Testis (tissue), 3 donors: ENCODE results near the gene MCCC2. TPM values are rescaled to one million over a fixed set of nuclear protein-coding genes. Genes with fewer than 3 reads are reported as not detected.

Experiments
- DNase-seq: peaks from one replicate; pipeline ENCODE4 v3.0.0-alpha.2; 2019
- H3K27ac ChIP-seq, 2 donors: fragments of 200-600 bp; sonication (generic); one replicate each; pipeline ENCODE4 v1.5.1; 2019
- H3K27me3 ChIP-seq: fragments of 200-600 bp; sonication (generic); one replicate; pipeline ENCODE4 v1.5.1; 2019
- H3K36me3 ChIP-seq: fragments of 200-600 bp; sonication (generic); one replicate; pipeline ENCODE4 v1.5.1; 2017; ENCODE audit warnings: low read depth; ENCODE audit errors: missing control alignments
- H3K4me1 ChIP-seq: fragments of 200-600 bp; sonication (generic); one replicate; pipeline ENCODE4 v1.5.1; 2019
- H3K4me3 ChIP-seq, 2 donors: fragments of 200-600 bp; sonication (generic); one replicate each; pipeline ENCODE4 v1.5.1; 2017 to 2019
- H3K9me3 ChIP-seq: fragments of 200-600 bp; sonication (generic); one replicate; pipeline ENCODE4 v1.5.1; 2017
- POLR2A ChIP-seq: fragments of 450-650 bp; IDR thresholded peaks from one replicate; pipeline ENCODE4 v1.6.1; 2017; ENCODE audit warnings: antibody characterized with exemption, mild to moderate bottlenecking, moderate library complexity
- WGBS, 2 donors: methylation state at CpG; one replicate each; pipeline ENCODE4 v1.1.5; 2018; 5-methylcytosine and 5-hydroxymethylcytosine counted together
- intact Hi-C: fragments of 100-400 bp; cut with DNase I; formaldehyde crosslinking; loops from one replicate; pipeline ENCODE4 v1.15.1; 2023; ENCODE audit warnings: low total_unique reads
- polyA plus RNA-seq: library from polyadenylated mRNA; stranded (reverse); fragments of 350-450 nt; fragmentation: Illumina TruSeq; extraction: RNeasy Lipid Tissue Mini Kit (QIAGEN cat#74804); gene quantifications from one replicate; pipeline ENCODE4 v1.2.3, GENCODE V29; 2014; ENCODE audit warnings: low read depth, low replicate concordance; ENCODE audit not compliant: insufficient read depth
- total RNA-seq, 2 donors: library from RNA; depleted of rRNA; stranded (reverse); fragments of >200 nt; gene quantifications; one replicate each; pipeline ENCODE4 v1.2.3, GENCODE V29; 2016
- TF ChIP-seq, protein P1 (sequence below), 3 experiments: fragments of 450-650 bp in 2 of 3; fragments of 200-600 bp in 1 of 3; sonication (generic) in 1 of 3; IDR thresholded peaks; one replicate each; pipeline ENCODE4 v1.5.1; 2016 to 2019; ENCODE audit warnings: antibody characterized with exemption in 3 of 3, mild to moderate bottlenecking in 2 of 3, moderate library complexity in 1 of 3

The MCCC2 gene
- total and polyA plus RNA-seq, 3 donors from 2014 or later, result 24.7 to 30.0 (median 29.0) TPM

DNA sequence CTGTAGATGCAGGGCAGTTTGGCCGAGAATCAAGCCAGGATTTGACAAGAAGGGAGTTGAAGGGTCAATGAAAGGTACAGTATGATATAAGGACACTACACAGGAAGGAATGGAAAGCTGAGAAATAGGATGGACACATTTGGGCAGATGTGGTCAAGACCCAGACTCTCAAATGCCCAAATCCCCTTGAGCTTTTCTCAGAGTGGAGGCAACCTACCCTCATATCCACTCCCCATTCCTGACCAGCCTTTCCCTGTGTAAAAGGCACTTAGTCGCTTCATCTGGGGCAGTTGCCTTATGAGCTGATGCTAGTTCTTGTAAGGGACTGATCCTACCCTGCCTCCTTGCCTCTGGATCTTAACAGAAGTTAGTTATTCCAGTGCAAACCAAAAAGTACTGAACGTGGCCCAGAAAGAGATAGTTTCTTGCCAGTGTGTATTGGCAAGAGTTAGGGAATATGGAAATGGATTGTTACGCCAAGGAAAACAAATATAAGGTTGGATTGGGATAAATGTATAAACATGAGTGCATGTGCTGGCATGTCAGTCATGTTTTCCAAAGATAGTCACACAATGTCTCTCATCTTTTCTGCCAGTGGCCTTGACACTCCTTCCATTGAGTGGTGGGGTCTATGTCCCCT lies 4.1 kb upstream of the MCCC2 start:
- H3K27ac ChIP-seq, result no peak overlapping the region
- WGBS, 2 donors, result 53 to 64% methylated on average over 4 of the region's 4 CpGs
- intact Hi-C loops, result no loop called here

DNA sequence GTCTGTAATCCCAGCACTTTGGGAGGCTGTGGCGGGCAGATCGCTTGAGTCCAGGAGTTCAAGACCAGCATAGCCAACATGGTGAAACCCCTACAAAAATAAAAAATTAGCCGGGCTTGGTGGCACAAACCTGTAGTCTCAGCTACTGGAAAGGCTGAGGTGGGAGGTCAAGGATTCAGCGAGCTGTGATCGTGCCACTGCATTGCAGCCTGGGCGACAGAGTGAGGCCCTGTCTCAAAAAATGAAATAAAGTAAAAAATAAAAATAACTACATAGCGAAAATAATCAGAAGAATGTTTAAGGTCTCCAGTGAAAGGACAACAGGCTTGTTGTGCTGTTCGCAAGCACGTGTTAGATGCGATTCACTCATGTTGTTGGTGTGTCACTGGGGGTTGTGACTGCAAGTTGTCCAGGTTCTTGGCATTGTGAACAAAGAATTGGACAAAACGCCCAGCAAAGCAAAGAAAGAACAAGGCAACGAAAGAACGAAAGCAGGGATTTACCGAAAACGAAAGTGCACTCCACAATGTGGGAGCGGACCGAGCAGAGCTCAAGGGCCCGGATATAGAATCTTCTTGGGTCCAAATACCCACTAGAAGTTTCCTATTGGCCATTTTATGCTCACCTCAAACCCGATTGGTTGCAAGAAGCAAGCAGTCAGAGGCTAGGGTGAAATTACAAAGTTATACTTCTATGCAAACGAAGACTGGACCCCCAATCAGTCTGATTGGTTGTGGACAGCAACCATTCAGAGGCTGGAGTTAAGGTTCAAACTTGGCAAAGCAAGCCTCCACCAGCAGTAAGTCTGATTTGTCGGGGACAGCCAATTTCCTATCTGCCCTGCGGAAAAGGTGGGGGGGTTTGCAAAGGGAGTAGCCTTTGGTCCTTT lies 844 bp upstream of the MCCC2 start:
- 45 to 63% methylated on average over 22 of the region's 22 CpGs for WGBS, 2 donors
- peak; percentile 21 for DNase-seq
- Histone ChIP-seq H3K4me3 (peak overlapping the region; percentile 67 to 83), H3K27ac (peak overlapping the region; percentile 78 to 79), H3K4me1 (peaks cover 14% of the 10 kb centered on the region), H3K36me3 (no peaks in the 10 kb centered on the region), H3K9me3 (no peaks in the 10 kb centered on the region), H3K27me3 (no peaks in the 10 kb centered on the region)
- intact Hi-C loops, result no loop called here
- no peak for TF ChIP-seq POLR2A
- TF ChIP-seq, protein P1, sequence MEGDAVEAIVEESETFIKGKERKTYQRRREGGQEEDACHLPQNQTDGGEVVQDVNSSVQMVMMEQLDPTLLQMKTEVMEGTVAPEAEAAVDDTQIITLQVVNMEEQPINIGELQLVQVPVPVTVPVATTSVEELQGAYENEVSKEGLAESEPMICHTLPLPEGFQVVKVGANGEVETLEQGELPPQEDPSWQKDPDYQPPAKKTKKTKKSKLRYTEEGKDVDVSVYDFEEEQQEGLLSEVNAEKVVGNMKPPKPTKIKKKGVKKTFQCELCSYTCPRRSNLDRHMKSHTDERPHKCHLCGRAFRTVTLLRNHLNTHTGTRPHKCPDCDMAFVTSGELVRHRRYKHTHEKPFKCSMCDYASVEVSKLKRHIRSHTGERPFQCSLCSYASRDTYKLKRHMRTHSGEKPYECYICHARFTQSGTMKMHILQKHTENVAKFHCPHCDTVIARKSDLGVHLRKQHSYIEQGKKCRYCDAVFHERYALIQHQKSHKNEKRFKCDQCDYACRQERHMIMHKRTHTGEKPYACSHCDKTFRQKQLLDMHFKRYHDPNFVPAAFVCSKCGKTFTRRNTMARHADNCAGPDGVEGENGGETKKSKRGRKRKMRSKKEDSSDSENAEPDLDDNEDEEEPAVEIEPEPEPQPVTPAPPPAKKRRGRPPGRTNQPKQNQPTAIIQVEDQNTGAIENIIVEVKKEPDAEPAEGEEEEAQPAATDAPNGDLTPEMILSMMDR (IDR thresholded peaks at IDR 0.05), result no peak

More for the DNA sequence above, 4.1 kb upstream of the MCCC2 start:
- H3K4me1 ChIP-seq, result peaks cover 5% of the 10 kb centered on the region
- no peak overlapping the region for H3K4me3 ChIP-seq
- DNase-seq, result no peak
- H3K27me3 ChIP-seq, result no peaks in the 10 kb centered on the region
- no peaks in the 10 kb centered on the region for H3K36me3 ChIP-seq
- TF ChIP-seq, protein P1 (IDR thresholded peaks at IDR 0.05), result no peak
- TF ChIP-seq POLR2A, result no peak
- H3K9me3 ChIP-seq, result no peaks in the 10 kb centered on the region

DNA sequence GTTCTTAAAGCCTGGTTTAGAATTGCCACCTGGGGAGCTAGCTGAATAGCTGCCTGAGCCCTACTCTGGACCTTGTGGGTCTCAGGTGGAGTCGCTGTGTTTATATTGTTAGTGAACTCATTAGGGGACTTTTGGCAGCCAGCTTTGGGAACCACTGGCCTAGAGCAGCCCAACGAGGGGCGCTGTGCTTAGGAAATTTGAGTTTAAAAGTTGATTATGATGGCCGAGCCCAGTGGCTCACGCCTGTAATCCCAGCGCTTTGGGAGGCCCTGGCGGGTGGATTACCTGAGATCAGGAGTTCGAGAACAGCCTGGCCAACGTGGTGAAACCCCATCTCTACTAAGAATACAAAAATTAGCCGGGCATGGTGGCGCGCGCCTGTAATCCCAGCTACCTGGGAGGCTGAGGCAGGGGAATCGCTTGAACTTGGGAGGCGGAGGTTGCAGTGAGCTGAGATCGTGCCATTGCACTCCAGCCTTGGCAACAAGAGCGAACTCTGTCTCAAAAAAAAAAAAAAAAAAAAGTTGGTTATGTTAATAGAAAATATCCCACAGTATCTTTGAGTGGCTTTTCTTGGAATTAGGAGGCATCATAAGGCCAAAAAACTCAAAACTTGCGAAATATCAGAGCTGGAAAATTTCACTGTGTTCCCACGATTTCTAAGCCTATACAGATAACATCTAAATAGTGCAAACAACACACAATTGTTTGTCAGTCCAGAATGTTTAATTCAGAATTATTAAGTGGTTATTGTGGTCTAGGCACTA lies 809 bp downstream of the MCCC2 start:
- DNase-seq, result peak; percentile 20
- no peaks in the 10 kb centered on the region for H3K27me3 ChIP-seq
- 31 to 45% methylated on average over 18 to 19 of the region's 19 CpGs for WGBS, 2 donors
- H3K9me3 ChIP-seq, result no peaks in the 10 kb centered on the region
- TF ChIP-seq, protein P1 (IDR thresholded peaks at IDR 0.05), result no peak
- no peak for TF ChIP-seq POLR2A
- peak overlapping the region; percentile 78 to 79 for H3K27ac ChIP-seq
- H3K4me1 ChIP-seq, result peaks cover 14% of the 10 kb centered on the region
- peak overlapping the region; percentile 67 to 83 for H3K4me3 ChIP-seq
- intact Hi-C loops, result no loop called here
- no peaks in the 10 kb centered on the region for H3K36me3 ChIP-seq

DNA sequence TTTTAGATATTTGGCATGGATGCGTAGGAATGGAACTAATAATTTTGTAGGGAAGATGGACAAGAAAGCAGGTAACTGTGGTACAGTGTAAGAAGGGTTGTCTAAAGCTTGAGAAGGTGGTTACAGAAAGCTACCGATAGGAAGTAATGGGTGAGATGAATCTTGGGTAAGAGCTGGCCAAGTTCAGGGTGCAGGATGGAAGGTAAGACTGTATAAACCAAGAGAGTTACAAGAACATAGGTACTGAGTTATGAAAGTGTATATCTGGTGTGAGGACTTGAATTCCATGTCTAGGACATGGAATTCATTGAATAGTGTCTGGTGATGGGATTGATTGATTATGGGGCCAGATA lies 1.4 kb downstream of the MCCC2 start:
- Histone ChIP-seq H3K36me3 (no peaks in the 10 kb centered on the region), H3K4me3 (no peak overlapping the region), H3K27me3 (no peaks in the 10 kb centered on the region), H3K9me3 (no peaks in the 10 kb centered on the region), H3K27ac (no peak overlapping the region), H3K4me1 (peaks cover 14% of the 10 kb centered on the region)
- WGBS, 2 donors, result 67 to 73% methylated on average over 2 of the region's 2 CpGs
- intact Hi-C loops, result no loop called here
- no peak for DNase-seq
- TF ChIP-seq, protein P1 (IDR thresholded peaks at IDR 0.05), result no peak
- no peak for TF ChIP-seq POLR2A
